ENCODE measurements around the gene VSTM4.

Gene VSTM4

DNA sequence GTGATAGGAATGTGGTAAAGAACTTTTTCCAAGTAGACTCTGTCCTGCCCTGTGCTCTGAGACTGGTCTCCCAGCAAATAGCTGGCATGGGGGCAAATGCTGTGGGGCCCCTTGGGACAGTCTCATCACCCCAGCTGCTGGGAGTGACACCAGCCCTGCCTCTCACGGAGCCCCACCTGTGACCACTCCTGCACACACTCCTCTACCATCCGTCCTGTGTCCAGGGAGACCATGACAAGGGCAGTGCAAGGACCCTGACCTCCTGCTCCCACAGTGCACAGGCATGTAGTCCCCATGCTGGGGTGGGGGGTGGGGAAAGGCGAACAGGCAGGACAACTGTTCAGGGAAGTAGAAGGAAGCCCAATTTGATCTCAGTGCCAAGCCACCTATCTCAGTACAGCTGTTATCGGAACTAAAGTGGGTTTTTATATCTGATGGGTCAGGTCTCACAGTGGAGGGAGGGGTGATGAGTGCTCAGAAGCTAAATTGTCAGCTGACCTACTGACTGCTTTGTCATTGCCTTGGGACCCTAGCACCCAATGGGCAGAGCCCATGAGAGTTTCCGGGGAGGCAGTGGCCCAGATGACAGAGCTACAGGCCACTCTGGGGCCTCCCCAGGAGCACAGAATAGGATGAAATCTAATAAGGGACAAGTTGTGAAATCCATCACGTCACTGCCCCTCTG is 24.5 kb downstream of the VSTM4 start:
- no peak for DNase-seq

DNA sequence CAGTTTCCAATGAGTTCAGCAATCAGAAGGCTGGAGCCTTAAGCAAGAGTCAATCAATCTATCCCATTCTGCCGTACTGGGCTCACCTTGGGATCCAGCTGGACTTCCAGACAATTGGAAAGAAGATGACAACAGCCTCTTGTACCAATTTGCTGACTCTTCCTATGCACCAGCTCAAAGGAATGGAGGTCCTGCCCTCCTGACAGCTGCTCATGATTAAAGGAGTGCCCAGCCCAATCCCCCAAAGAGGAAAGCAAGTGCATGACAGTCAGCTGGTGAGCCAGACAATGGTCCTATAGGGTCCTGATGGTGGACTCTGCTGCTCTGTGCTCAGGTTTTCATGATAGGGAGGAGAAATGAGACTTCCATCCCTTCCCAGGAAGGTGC is 25.1 kb downstream of the VSTM4 start:
- DNase-seq = no peak

DNA sequence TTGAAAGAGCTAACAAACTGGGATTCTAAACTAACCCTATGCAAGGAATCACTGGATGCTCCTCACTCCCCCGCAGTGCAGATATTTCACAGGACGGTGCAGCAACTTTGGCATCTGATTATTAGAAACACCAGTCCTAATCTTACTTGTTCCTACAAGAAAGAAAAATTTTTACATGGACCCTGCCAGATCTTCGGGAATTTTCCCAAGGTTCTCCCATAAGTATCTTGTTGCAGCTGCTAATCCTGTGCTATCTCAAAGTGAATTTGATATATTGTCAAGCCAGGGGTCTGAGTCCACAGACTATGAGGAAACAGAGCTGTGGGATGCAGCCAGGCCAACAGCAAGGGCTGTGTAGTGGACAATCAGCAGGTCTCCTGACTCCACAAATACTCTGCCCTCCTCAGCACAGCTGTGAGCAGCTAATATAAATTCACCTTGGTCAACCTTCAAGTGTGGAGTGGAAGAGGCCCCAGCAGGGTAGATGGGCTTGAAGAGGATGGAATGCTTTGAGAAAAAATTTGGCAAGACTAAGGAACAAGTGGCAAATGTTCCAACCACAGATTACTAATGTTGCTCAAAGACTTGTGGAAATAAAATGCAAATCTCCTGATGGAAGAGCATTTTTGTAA is 25.6 kb downstream of the VSTM4 start:
- no peak for DNase-seq

DNA sequence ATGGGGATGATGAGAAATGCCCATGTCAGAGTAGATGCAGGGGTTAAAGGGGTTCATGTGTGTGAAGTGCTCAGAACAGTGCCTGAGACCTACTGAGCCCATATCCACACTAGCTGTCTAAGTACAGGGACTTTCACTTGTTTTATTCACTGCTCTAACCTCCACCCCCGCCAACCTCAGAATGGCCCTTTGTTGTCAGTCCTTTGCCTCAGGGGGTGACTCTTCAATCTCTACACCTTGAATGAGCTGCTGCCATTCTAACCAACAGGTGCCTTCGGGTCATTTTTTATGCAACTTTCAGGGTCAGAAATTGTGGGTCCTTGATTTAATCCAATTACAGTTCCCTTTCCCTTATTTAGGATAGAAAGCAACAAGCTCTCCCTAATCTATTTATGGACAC is 26.2 kb downstream of the VSTM4 start:
- no peak for DNase-seq

DNA sequence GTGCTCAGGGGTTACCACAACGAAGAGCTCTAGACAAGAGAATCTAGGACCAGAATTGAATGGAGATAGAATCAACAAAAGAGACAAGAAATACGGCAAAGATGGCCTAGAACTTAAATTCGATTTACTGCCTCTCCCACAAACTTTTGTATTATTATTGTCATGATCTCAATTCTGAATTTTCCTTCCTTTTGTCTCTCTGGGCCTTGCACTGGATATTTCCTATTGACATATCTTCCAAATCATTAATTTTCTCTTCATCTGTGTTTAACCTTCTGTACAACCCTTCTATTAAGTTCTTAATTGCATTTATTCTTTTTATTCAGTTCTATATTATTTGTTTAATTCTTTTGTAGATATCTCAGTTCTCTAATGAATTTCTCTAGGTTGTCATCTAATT is 28.4 kb downstream of the VSTM4 start:
- no peak for DNase-seq

GRCh38 chr10:49083261-49083660 is 32.1 kb downstream of the VSTM4 start:
- DNase-seq = no peak

GRCh38 chr10:49082766-49083165 is 32.6 kb downstream of the VSTM4 start:
- DNase-seq = no peak

GRCh38 chr10:49081547-49082275 is 33.6 kb downstream of the VSTM4 start:
- no peak for DNase-seq

GRCh38 chr10:49080965-49081364 is 34.4 kb downstream of the VSTM4 start:
- no peak for DNase-seq

GRCh38 chr10:49080071-49080470 is 35.3 kb downstream of the VSTM4 start:
- no peak for DNase-seq

DNA sequence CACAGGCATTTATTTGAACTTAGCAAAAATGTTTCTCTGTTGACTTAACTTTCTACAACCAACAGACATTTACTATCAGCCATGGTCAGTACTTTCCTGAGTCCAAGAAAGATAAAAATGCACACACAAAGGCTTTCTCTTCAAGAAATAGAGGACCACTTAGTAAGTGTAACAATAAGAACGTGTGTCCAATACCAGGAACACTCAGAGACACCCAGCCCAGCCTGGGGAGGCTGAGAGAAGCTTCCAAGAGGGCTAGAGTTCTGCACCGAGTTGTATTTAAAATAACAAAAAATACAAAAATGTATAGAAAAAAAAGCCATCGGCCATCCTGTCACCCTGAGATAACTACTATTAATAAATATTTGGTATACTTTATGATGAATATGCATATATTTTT is 35.8 kb downstream of the VSTM4 start:
- no peak for DNase-seq

DNA sequence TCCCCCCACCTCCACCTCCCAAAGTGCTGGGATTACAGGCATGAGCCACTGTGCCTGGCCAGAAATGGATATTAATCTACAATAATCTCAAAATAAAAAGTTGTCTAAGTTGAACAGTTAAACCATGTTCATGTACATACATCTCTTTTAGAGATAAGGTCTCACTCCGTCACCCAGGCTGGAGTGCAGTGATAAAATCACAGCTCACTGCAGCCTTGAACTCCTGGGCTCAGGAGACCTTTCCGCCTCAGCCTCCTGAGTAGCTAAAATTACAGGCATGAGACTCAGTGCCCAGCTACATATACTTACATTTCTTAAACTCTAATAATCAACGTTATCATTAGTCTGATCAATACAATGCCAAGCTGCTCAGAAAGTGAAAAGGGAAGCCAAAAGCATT is 36.2 kb downstream of the VSTM4 start:
- DNase-seq = no peak

DNA sequence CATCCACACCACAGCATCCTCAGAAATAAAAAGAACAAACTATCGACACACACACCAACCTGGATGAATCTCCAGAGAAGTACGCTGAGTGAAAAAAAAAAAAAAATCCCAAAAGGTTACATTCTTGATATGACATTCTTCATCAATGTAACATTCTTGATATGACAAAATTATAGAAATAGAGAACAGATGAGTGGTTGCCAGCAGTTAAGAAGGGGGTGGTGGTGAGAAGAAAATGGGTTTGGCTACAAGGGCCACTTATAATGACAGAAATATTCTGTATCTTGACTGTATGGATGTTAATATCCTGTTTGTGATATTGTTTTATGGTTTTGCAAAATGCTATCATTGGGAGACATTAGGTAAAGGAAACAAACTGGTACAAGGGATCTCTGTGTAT is 36.9 kb downstream of the VSTM4 start:
- no peak for DNase-seq

GRCh38 chr10:49076741-49077521 is 38.4 kb downstream of the VSTM4 start:
- no peak for DNase-seq

- no peak for DNase-seq
These were observed 39.0 kb downstream of the VSTM4 start for GRCh38 chr10:49076319-49076718.

DNA sequence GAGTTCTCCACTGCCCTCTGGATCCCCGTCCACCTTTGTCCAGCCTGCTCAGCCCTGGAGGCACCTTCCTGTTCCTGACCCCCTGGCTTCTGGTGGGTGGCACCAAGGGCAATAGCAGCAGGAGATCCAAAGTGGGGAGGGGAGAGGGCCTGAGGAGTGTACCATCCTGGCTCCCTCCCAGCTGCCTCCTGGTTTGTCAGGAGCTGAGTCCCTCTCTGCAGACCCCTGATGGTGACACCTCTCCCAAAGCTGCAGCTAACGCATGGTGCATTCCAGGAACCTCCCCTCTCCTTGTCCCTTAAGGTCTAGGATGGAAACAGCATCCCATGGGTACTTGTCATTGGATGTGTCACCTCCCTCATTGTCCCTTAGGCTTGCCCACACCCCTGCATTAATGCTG is 39.6 kb downstream of the VSTM4 start:
- DNase-seq = no peak

DNA sequence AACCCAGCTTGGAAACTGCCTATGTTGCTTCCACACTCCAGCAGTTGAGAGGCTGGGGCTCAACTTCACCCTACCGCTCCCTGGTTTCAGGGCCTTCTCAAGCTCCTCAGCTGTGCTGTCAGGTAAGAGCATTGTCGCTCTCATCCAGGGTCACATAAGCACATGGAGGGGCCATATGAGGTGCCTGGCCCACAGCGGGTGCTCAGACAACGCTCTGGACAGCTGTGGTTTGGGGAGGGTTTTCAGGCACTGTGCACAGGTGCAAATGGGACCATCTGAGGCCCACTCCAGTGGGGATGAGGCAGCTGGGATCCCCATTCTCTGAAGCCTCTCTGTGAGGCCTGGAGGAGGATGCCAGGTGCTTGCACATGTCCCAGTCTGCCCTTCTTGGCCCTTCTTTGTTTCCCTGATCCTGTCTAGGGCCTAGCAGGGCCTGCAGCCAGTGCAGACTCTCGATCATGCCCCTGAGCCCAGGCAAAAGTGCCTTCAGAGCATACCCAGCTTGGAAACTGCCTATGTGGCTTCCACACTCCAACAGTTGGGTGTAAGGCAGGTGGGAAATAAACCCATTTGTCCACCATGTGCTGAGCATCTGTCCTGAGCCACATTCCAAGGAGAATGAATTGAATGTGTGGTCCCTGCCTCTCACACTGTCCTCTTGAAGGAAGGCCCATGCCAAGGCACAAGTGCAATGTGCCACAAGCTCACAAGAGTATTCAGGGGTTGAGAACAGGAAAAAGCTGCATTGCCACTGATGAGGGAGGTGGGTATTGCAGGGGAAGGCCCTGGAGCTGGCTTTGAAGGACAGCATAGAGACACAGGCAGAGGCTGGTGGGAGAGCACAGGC is 40.3 kb downstream of the VSTM4 start:
- no peak for DNase-seq

DNA sequence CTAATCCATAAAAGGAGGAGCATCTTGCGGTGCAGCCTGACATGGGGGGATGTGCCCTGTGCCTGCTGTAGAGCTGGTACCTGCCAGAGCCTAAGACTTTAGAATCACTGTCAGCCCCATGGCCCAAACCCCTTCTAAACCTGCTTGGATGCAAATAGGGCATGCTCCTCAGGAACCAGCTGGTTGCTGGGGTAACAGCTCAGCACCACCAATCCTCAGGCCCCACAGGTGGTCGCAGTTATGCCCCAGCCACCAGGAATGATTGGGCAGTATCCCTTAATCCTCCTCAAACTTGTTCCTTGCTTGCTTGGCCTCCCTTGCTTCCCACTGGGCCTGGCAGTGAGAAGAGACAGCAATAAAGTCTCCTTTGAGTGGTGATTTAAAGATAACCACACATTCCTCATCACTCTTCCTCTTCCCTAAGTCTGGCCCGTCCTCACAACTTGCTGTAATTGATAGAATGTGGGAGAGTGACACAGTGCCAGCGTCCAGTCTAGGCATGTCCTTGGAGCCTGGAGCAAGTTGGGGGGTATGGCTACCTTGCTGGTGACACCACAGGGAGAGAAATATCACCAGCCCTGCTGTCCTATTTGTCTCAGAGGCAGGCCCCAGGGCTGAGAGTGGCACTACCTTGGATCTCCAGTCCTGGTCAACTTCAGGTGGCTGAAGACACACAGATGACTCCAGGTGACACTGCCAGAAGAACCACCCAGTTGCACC is 43.0 kb downstream of the VSTM4 start:
- no peak for DNase-seq

GRCh38 chr10:49071160-49071761 is 44.1 kb downstream of the VSTM4 start:
- no peak for DNase-seq

GRCh38 chr10:49070701-49071100 is 44.6 kb downstream of the VSTM4 start:
- DNase-seq = no peak

DNA sequence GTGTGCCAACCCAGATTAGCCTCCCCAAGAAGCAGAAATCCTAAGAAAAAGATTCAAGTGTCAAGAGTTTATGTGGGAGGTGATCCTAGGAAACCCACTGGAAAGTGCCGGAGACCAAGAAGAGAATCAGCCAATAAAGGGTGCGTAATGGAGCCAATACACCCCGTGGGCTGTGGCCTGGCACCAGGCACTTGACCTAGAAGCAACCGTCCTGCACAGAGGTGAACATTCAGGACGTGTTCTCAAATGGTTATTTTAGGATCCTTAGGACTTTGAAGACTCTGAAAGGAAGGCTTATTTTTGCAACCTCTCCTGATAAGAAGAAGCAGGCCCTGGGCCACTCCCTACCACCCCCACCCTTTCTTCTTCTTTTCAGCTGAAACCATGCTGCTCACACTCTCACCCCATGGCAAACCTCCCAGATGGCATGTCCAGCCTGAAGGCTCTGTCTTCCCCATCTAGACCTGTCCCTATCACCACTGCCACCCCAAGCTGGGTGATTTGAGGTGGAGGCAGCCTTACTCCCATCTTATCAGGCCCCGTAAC is 46.6 kb downstream of the VSTM4 start:
- no peak for DNase-seq

Data from amniotic stem cell (primary cell).